Neural progenitor cell (in vitro differentiated cells): ENCODE results near the gene URI1. TPM values are rescaled to one million over a fixed set of nuclear protein-coding genes. Genes with fewer than 3 reads are reported as not detected.

Source experiments
- DNase-seq: peaks from one replicate; pipeline ENCODE4 v3.0.0-alpha.2; 2016; ENCODE audit warnings: low spot score
- H2AFZ ChIP-seq: fragments of 200-600 bp; sonication (generic); replicated peaks from 2 replicates; pipeline ENCODE4 v1.6.1; 2016; ENCODE audit warnings: antibody characterized with exemption
- H3F3A ChIP-seq: fragments of 200-600 bp; sonication (generic); 2 replicates; pipeline ENCODE4 v1.6.1; 2016; ENCODE audit warnings: antibody characterized with exemption, low read depth
- H3K27ac ChIP-seq: fragments of 200-600 bp; sonication (generic); 2 replicates; pipeline ENCODE4 v1.5.1; 2016; ENCODE audit warnings: mild to moderate bottlenecking
- H3K27me3 ChIP-seq: fragments of 200-600 bp; sonication (generic); 2 replicates; pipeline ENCODE4 v1.6.1; 2016; ENCODE audit warnings: mild to moderate bottlenecking, moderate library complexity
- H3K36me3 ChIP-seq: fragments of 200-600 bp; sonication (generic); 2 replicates; pipeline ENCODE4 v1.5.1; 2016
- H3K4me1 ChIP-seq: fragments of 200-600 bp; sonication (generic); 2 replicates; pipeline ENCODE4 v1.6.1; 2016; ENCODE audit warnings: mixed run types
- H3K4me2 ChIP-seq: fragments of 200-600 bp; sonication (generic); 2 replicates; pipeline ENCODE4 v1.6.1; 2016
- H3K4me3 ChIP-seq: fragments of 200-600 bp; sonication (generic); 2 replicates; pipeline ENCODE4 v1.5.1; 2016
- H3K79me2 ChIP-seq: fragments of 200-600 bp; sonication (generic); 2 replicates; pipeline ENCODE4 v1.6.1; 2016; ENCODE audit warnings: low read depth
- H3K9ac ChIP-seq: fragments of 200-600 bp; sonication (generic); 2 replicates; pipeline ENCODE4 v1.6.1; 2016
- H3K9me3 ChIP-seq: fragments of 200-600 bp; sonication (generic); 2 replicates; pipeline ENCODE4 v1.5.1; 2016; ENCODE audit warnings: low read depth
- H4K20me1 ChIP-seq: fragments of 200-600 bp; sonication (generic); 2 replicates; pipeline ENCODE4 v1.6.1; 2016; ENCODE audit warnings: low read depth
- H3K27ac Mint-ChIP-seq: 3 replicates; pipeline ENCODE4 v1.8.0; 2021; ENCODE audit warnings: mixed read lengths
- H3K27me3 Mint-ChIP-seq: 2 replicates; pipeline ENCODE4 v1.8.0; 2022; ENCODE audit warnings: low read depth, mild to moderate bottlenecking, inconsistent platforms, moderate library complexity, mixed read lengths; ENCODE audit not compliant: insufficient read depth
- H3K36me3 Mint-ChIP-seq: 3 replicates; pipeline ENCODE4 v1.8.0; 2021; ENCODE audit warnings: mixed read lengths
- H3K4me1 Mint-ChIP-seq: 3 replicates; pipeline ENCODE4 v1.8.0; 2021; ENCODE audit warnings: mixed read lengths
- H3K4me3 Mint-ChIP-seq: 3 replicates; pipeline ENCODE4 v1.8.0; 2021; ENCODE audit warnings: mild to moderate bottlenecking, moderate library complexity, mixed read lengths
- H3K9me3 Mint-ChIP-seq: 3 replicates; pipeline ENCODE4 v1.8.0; 2020; ENCODE audit warnings: mixed read lengths
- CTCF ChIP-seq: fragments of 200-600 bp; sonication (generic); IDR thresholded peaks from 2 replicates; pipeline ENCODE4 v1.5.1; 2017; ENCODE audit warnings: antibody characterized with exemption, mild to moderate bottlenecking
- EZH2 ChIP-seq: fragments of 200-600 bp; sonication (generic); IDR thresholded peaks from 2 replicates; pipeline ENCODE4 v1.6.1; 2017; ENCODE audit warnings: antibody characterized with exemption, mild to moderate bottlenecking, moderate library complexity
- EZH2phosphoT487 ChIP-seq: fragments of 200-600 bp; sonication (generic); IDR thresholded peaks from 2 replicates; pipeline ENCODE4 v1.6.1; 2017; ENCODE audit warnings: antibody characterized with exemption
- total RNA-seq: library from RNA; depleted of rRNA; stranded (reverse); fragments of >200 nt; gene quantifications from 2 replicates; pipeline ENCODE4 v1.2.3, GENCODE V29; 2015; ENCODE audit warnings: low replicate concordance

The URI1 gene
- total RNA-seq, 1 donor from 2014 or later: 94.7 TPM

GRCh38 chr19:30044273-30045248 is 102.5 kb downstream of the URI1 start:
- H3K4me3 ChIP-seq: no peak overlapping the region
- Mint-ChIP-seq H3K4me3 (no peak overlapping the region), H3K9me3 (peaks cover 24% of the 10 kb centered on the region), H3K27ac (no peak overlapping the region), H3K4me1 (peaks cover 23% of the 10 kb centered on the region), H3K36me3 (peaks cover 24% of the 10 kb centered on the region), H3K27me3 (peaks cover 4% of the 10 kb centered on the region)
- H3K4me2 ChIP-seq: no peak overlapping the region
- no peak overlapping the region for H3K27ac ChIP-seq
- H3K27me3 ChIP-seq: no peaks in the 10 kb centered on the region
- H4K20me1 ChIP-seq: no peaks in the 10 kb centered on the region
- no peaks in the 10 kb centered on the region for H3K9me3 ChIP-seq
- no peak overlapping the region for H2AFZ ChIP-seq
- TF ChIP-seq CTCF (no peak), EZH2phosphoT487 (no peak), EZH2 (no peak)
- H3K4me1 ChIP-seq: peaks cover 8% of the 10 kb centered on the region
- H3K9ac ChIP-seq: no peak overlapping the region
- H3K36me3 ChIP-seq: no peaks in the 10 kb centered on the region
- no peak for DNase-seq
- H3F3A ChIP-seq: peaks cover 3% of the 10 kb centered on the region
- H3K79me2 ChIP-seq: no peaks in the 10 kb centered on the region

GRCh38 chr19:30046522-30046921 is 104.5 kb downstream of the URI1 start:
- Histone ChIP-seq H2AFZ (no peak overlapping the region), H3K4me1 (peaks cover 8% of the 10 kb centered on the region), H3K4me2 (no peak overlapping the region), H3K36me3 (no peaks in the 10 kb centered on the region), H4K20me1 (no peaks in the 10 kb centered on the region), H3K4me3 (no peak overlapping the region), H3F3A (peaks cover 3% of the 10 kb centered on the region), H3K27ac (no peak overlapping the region), H3K79me2 (no peaks in the 10 kb centered on the region), H3K9ac (no peak overlapping the region), H3K9me3 (no peaks in the 10 kb centered on the region), H3K27me3 (no peaks in the 10 kb centered on the region)
- Mint-ChIP-seq H3K4me1 (peaks cover 26% of the 10 kb centered on the region), H3K36me3 (peaks cover 12% of the 10 kb centered on the region), H3K27ac (peak overlapping the region; percentile 74), H3K27me3 (peaks cover 6% of the 10 kb centered on the region), H3K9me3 (peaks cover 8% of the 10 kb centered on the region), H3K4me3 (no peak overlapping the region)
- TF ChIP-seq EZH2: no peak
- peak; percentile 70 for TF ChIP-seq CTCF
- DNase-seq: peak; percentile 44

GRCh38 chr19:30047432-30047831 is 105.4 kb downstream of the URI1 start:
- H3K9me3 ChIP-seq: no peaks in the 10 kb centered on the region
- peaks cover 26% of the 10 kb centered on the region for H3K4me1 Mint-ChIP-seq
- peaks cover 7% of the 10 kb centered on the region for H3K9me3 Mint-ChIP-seq
- no peak overlapping the region for H3K9ac ChIP-seq
- DNase-seq: no peak
- peaks cover 9% of the 10 kb centered on the region for H3K36me3 Mint-ChIP-seq
- no peak overlapping the region for H3K4me3 ChIP-seq
- TF ChIP-seq EZH2phosphoT487: no peak
- no peak for TF ChIP-seq CTCF
- TF ChIP-seq EZH2: no peak
- no peaks in the 10 kb centered on the region for H3K27me3 ChIP-seq
- H3K4me3 Mint-ChIP-seq: no peak overlapping the region
- no peak overlapping the region for H3K4me2 ChIP-seq
- no peaks in the 10 kb centered on the region for H4K20me1 ChIP-seq
- H3K27ac ChIP-seq: no peak overlapping the region
- peaks cover 8% of the 10 kb centered on the region for H3K27me3 Mint-ChIP-seq
- peaks cover 3% of the 10 kb centered on the region for H3F3A ChIP-seq
- no peak overlapping the region for H3K27ac Mint-ChIP-seq
- H3K36me3 ChIP-seq: no peaks in the 10 kb centered on the region
- H3K4me1 ChIP-seq: peaks cover 8% of the 10 kb centered on the region
- H2AFZ ChIP-seq: no peak overlapping the region
- H3K79me2 ChIP-seq: no peaks in the 10 kb centered on the region
